NCI-H1092 (cell line): Measurements from ENCODE around the gene RHOT2.
"Not testable (repeated sequence)": the region's sequence is repeated elsewhere in the genome, so short reads cannot be mapped to it uniquely, and the experiment has no call there.

Source experiments
- DNase-seq: peaks from one replicate; lab custom pipeline; 2025; lab: John Stamatoyannopoulos, UW

RHOT2 gene

DNA sequence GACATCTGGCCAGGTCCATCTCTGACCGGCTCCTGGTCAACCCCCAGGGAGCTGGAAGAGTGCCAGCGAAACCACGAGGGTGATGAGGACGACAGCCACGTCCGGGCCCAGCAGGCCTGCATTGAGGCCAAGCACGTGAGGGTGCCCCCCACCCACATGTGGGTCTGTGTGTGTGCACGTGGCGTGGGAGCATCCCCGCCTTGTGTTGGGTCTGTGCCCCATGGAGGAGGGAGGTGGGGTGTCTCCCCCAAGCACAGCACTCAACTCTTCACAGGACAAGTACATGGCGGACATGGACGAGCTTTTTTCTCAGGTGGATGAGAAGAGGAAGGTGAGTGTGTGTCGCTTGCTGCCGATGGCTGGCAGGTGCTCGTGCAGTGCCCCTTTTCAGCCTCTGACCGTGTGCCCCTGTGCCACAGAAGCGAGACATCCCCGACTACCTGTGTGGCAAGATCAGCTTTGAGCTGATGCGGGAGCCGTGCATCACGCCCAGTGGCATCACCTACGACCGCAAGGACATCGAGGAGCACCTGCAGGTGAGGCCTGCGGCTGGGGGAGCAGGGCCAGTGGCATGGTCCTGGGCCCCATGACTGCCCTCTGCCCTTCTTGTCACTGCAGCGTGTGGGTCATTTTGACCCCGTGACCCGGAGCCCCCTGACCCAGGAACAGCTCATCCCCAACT, 14.0 kb downstream of the RHOT2 start:
- DNase-seq: no peak

DNA sequence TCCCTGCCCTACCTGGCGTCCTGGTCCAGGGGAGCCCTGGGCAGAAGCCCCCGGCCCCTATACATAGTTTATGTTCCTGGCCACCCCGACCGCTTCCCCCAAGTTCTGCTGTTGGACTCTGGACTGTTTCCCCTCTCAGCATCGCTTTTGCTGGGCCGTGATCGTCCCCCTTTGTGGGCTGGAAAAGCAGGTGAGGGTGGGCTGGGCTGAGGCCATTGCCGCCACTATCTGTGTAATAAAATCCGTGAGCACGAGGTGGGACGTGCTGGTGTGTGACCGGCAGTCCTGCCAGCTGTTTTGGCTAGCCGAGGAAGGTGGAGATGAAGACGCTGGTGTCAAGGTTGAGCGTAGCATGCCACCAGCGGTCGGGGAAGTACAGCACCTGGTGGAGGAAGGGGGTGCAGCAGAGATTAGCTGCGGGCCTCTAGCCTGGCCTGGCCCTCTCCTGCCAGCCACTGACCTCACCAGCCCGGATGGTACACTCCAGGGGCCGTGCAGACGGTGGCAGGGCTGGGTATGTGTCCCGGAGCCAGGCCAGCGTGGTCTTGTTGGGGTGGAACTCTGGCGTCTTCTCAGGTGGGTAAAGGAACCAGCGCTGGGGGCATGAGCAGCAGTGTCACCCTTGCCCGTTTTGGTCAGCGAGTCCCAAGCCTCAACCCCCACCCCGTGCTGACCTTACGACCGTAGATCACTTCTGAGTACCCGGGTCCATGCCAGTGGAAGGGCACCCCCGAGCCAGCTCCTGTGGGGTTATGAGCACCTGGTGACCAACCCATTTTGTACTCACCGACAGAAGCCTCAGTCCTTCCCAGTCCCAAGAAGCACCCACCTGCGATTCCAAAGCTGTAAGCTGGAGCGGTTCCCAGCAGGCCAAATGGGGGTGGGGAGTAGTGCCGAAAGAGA, 14.8 kb downstream of the RHOT2 start:
- no peak for DNase-seq

DNA sequence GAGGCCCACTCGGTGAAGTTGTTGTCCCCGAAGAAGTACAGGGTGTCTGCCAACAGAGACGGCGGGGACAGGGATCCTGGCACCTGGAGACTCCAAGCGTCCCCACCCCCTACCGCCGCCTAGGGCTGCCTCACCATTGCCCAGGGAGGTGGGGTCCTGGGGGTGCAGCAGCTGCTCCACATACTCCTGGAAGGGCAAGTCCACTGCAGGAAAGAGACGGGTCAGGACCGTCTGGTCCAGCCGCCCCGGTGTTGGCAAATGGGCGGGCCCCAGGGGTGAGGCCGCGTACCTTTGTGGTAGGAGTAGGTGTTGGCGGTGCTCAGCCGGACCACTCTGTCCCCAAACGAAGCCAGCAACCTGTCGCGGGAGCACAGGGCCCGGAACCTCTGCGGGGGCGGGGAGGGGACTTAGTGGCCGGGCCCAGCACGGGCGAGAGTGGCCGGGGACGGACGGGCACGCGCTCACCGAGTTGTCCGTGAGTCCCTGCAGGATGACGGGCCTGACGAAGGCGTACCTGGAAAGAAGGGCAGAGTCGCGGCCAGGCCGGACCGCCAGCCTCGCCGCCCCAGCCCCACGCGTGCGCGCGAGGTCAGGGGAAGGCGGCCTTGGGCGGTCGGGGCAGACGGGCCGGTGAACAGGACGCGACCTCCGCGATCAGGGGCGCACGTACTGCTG, 15.6 kb downstream of the RHOT2 start:
- no peak for DNase-seq

DNA sequence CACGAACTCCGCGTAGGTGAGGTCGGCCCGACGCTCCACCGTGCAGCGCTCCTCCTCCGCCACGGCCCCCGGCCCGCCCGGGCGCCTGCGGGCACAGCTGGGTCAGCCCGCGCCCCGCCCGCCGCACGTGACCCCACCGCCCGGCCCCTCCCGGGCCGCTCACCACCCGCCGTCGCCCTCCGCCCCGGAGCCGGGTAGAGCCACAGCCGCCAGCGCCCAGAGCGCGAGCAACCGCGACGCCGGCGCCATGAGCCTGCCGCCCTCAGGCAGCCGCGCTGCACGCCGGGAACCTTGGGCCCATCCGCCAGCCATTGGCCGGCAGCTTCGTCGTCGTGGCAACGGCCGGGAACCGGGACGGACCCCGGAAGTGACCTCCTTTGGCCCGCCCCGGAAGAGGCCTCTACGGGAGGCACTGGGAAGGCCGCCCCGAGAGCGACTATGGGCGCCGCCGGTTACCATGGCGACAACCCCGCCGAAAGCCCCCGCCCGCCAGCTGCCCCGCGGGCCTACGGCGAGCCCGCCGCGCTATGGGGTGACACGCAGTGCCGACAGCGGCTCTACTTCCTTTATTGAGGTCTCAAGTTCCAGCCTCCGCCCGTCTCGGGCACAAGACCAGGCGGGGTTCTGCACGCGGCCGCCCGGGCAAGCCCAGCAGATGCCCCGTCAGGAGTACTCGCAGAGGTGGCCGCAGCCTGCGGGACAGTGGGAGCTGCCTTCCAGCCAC, 16.3 kb downstream of the RHOT2 start, which contains the start of gene JMJD8:
Gene JMJD8 (minus strand): TSS at position 264 of the 724 bp plus-strand sequence. CDS start 15 bp downstream, at position 249.
- peak; percentile 97 for DNase-seq

DNA sequence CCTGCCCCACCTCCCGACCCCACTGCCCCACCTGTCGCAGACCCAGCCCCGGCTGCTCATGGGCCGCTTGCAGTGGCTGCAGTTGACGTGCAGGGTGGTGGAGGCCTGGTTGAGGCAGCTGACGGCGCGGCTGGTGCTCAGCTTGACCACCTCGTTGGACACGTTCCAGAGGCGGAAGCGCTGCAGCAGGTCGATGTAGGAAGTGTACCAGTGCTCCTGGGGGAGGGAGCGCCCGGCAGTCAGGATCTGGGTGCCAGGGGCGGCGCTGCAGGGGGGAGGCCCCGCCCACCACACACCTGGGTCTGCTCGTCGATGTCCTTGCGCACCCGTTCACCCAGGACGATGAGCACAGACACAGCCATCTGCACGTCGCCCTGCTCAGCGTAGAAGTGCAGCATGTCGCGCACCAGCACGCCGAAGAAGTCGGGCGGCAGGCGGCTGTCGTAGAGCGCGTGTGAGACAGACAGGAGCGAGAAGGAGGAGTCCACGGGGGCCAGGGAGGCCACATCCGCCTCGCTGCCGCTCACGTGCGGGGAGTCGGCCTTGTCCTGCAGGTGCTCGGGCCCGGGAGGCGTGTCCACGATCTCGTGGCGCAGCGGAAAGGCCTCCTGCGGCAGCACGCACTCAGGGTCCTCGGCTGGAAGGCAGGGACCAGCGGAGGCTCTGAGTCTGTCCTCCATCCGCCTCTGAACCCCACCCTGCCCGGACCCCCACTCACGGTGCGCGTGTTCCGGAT, 17.2 kb downstream of the RHOT2 start:
- DNase-seq: no peak

DNA sequence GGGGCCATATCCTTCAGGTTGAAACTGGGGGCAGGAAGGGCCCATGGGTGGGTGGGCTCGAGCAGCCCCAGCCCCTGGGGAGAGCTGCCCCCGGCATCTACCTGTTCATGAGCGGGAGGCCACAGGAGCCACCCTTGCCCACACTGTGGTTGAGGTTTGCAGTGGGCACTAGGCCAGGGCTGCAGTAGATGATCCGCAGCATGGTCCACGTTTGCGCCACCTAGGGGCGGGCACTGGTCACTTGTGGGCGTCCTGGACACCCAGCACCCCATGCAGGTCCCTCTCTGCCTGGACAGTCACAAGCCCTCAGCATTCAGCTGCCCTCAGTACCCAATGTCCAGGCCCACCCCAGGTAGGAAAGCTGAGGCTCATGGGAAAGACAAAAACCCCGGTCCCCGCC, 18.0 kb downstream of the RHOT2 start:
- peak; percentile 20 for DNase-seq

DNA sequence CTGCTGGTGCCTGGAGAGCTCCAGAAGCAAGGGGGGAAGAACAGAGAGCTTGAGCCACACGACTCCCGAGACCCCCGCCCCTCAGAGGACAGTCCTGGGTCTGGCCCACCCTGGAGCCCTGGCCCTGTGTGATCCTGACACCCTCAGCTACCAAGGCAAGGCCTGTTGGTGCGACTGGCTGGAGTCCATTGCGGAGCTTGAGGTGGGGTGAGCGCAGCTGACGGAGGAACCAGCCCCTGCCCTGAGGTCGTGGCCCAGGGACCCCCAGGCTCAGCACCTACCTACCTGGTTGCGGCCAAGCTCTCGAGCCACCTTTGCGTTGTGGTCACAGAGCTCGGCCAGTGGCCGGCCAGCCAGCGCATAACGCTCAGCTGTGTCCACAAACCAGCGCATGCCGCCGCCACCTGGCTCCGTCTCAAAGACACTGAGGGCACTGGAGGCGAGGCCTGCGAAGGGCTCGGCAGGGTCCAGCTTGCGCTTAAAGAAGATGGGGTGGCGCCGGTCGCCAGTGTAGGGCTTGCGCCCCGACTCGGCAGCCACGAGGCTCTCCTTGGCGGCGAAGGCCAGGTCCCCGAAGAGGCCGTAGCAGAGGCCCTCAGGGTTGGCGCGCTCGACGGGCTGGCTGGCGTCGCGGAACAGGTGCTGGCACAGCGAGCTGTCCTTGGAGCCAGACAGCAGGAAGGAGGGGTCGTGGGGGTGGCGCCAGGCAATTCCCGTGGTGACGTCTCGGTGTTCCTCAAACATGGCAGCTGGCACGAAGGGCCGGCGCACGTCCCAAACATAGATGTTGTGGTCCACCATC, 18.7 kb downstream of the RHOT2 start:
- DNase-seq: no peak

DNA sequence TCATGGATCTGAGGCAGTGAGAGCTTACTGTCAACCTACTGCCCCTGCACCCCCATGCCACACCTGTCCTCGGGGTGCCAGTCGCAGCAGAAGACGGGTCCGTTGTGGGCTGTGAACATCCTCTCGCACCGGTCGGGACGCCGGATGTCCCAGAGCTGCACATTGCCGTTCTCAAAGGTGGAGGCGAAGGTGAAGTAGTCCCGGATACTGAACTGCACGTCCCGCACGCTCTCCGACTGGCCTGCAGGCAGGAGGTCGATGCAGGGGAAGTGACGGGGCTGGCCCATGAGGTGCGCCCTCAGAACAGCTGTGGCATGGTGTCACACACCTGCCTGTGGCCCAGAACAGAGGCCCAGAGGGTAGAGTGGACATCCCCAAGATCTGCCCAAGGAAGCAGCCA, 19.6 kb downstream of the RHOT2 start:
- no peak for DNase-seq

DNA sequence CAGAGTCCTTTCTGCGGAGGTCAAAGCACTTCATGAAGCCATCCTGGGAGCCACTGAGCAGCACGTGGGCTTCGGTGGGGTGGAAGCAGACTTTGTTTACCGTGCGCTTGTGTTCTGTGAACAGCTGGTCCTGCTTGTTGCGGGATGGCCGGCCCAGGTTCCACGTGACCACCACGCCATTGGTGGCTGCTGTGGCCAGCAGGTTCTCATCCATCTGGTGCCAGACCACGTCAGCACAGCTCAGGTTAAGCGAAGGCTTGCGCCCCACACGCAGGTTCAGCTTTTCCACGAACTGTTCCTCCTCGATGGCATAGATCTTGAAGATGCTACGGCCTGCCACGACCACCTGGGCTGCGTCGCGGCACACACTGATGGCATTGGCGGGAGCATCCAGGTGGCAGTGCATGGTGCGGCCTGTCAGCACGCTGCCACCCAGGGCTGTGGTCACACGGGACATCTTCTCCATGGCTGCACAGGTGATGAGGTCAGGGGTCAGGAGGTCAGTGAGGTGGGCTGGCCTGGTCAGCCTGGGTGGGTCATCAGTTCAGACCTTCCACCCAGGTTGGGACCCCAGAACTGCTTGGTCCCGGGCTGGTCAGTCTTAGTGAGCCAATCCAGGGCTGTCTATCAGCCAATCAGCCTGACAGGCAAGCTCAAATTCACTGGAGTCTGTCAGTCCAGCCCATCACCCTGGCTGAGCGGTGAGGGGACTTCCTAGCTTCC, 21.4 kb downstream of the RHOT2 start:
- DNase-seq: no peak

DNA sequence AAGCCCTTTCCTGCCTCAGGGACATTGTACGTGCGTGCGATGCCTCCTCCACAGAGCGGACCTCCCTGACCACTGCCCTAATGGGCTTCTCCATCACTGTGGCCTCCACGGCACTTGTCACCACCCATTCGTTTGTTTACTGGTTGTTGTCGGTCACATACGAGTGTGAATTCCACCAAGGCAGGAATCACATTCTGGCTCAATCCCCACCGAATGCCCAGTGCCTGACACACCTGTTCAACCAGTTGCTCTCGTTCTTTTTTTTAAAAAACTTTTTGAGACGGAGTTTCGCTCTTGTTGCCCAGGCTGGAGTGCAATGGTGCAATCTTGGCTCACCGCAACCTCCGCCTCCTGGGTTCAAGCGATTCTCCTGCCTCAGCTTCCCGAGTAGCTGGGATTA, 23.3 kb downstream of the RHOT2 start:
- not testable (repeated sequence) for DNase-seq

DNA sequence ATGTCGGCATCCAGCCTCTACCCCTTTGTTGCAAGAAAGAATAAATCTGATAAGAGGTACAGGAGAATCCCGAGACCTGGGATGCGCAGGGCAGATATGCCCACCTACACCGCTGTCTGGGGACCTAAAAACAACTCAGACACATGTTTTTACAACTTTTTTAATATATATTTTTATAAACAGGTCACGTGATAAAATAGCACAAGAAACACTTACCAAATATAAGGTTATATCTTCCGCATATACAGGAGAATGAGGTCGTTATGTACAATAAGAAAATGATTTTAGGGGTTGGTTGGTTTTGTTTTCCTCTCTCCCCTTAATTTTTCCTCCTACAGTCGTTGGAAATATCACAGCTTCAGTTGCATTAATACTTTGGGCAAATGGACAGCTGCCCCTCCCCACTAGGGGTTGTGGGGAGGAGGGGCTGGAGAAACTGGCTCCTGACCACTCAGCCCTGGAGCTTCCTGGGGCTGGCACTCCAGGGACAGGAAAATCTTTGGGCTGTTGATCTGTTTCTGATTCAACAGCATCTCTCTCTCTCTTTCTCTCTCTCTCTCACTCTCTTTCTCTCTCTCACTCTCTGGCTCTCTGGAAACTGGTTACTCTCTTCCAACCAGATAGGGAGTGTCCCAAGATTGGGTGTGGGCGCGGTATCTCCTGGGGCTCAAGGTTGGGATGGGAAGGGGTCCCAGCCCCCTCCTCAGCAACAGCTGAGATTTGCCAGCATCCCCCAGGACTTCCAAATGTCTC, 24.6 kb downstream of the RHOT2 start:
- DNase-seq: no peak

DNA sequence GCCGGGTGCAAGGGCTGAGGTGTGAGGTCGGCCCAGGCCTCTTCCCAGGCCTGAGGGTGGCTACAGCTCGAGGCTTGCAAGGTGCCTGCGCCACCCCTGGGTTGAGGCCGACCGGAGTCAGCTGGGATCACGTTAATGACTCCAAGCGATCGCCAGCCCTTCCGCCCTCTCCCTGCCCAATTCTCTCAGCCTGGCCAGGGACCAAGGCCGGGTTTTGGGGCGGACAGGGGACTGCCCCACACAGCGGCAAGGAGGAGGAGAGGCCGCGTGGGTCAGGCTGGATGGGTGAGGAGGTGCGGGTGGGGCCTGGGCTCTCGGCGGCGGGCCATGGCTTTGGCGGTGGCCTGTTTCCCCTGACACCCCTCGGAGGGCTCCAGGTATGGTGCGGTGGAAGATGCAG, 25.4 kb downstream of the RHOT2 start:
- DNase-seq: no peak

DNA sequence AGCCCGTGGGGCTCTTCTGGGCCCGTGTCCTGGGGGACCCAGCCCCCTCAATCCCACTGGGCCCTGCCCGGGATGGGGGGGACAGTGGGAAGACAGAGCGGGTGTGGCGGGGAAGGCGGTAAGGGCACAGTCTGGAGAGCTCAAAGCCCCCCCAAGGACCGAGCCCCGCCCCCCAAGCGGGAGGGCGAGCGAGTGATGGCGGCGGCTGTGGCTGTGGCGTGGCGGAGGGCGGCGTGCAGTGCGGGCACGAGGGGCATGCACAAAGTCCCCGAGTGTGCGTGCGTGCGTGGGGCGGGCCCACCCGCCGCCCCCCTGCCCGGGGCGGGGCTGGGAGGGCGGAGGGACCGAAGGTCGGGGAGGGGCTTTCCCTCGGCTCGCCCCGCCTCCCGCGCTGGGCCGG, 25.8 kb downstream of the RHOT2 start:
- DNase-seq: no peak

DNA sequence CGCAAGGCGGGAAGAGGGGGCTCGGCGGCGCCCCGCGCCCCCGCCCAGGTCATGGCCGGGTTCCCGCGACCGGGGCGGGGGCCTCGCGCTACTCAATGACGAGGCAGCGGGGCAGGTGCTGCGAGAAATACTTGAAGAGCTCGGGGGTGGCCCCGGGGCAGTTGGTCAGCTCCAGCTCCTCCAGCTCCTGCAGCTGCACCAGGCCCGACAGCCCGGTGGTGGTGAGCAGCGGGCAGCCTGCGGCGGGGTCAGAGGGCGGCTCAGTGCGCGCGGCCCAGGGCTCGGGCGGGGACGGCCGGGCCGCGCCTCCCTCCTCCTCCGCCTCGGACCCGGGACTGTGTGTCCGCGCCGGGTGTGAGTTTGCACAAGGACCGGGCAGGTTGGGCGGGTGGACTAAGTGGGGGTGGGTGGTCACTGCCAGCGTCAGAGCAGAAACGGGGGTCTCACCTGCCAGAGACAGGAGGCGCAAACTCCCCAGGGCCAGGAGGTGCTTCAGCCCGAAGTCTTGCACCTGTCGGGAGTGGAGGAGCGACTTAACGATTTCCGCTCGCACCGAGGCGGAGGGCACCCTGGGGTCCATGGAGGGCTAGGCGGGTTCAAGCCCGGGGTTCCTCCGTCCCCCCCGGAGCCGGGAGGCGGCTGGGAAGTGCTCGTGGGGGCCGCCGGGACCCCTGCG, 26.4 kb downstream of the RHOT2 start:
- DNase-seq: no peak

DNA sequence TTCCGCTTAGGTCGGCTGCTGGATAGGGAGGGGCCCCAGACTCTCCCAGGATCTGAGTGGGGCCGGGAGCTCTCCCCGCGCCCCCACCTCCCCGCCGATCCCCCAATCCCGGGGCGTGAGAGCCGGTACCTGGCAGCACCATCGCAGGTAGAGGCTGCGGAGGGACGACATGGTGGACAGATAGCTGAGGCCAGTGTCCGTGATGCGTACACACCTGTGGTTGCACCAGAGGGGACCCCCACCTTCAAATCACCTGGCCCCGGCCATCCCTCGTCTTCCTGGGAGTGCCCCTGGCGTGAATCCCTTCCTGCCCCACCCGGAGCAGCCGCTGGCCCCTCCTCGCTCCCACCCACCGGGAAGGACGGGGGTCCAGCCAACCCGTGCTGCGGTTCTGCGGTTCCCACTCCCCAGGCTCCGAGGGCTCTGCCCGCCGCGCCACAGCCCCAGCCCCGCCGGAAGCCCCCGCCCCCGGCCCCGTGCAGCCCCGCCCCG, 27.0 kb downstream of the RHOT2 start:
- DNase-seq: no peak

DNA sequence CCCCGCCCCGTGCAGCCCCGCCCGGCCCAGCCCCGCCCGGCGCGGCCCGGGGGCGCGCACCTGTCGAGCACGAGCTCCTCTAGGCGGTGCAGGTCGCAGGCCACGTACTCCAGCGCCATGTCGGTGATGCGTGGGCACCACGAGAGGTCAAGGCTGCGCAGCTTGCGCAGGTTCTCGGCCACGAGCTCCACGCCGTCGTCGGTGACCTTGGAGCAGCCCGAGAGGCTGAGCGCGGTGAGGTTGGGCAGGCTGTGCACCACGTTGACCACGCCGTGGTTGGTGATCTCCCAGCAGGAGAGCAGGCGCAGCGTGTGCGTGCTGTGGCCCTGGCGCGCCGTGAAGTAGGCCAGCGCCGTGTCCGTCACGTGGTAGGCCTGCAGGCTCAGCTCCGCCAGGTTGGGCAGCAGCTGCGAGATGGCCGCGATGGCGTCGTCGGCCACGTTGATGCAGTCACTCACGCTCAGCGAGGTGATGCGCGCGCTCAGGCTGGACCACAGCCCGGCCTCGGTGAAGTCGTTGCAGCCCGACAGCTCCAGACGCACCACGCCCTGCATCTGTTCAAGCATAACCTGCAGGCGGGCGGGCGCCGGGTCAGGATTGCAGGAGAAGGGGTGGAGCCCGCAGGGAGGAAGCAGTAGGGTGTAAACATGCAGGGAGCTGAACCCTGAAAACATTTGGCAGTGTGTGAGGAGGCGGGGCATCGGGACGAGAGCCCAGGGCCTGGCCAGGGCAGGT, 27.6 kb downstream of the RHOT2 start:
- DNase-seq: peak; percentile 80

DNA sequence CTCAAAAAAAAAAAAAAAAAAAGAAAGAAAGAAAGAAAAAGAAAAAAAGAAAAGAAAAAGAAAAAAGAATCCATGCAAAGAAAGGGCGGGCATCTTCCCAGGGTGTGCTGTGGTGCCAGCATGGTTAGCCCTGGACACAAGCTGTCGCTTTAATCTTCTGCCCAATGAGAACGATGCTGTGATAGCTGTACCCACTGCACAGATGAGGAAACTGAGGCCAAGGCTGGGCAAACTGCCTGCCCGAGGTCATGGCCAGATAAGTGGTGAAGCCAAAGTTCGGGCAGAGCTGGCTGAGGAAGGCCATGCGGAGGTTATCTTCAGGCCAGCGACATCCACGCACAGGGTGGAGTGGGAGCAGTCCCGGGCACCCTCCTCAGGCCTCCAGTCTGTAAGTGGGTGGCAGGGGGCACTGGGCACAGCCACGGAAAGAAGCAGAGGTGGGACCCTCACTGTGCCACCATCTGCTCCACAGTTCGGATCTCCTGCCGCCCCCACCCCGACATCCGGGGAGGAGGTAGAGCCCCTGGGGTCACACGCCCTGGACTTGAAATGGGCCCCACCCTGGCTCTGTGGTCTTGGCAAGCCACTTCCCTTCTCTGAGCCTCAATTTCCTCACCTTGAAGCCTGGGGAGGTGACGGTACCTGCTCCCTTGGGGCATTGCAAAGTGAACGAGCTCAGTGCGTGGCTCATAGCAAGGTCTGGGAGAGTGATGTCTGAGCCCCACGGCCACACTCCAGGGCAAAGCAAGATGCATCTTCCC, 31.2 kb downstream of the RHOT2 start:
- DNase-seq: no peak
